Measurements from ENCODE around the gene FGF3.

The FGF3 gene
- total RNA-seq = 0 reads per million in 18 experiments

GRCh38 chr11:69818603-69819441, at the start of gene FGF3:
Gene FGF3 (minus strand): TSS chr11:69819416. CDS start chr11:69818933, 483 bp downstream.
- no peak for DNase-seq

GRCh38 chr11:69868871-69869270, 49.7 kb upstream of the FGF3 start:
- DNase-seq = no peak

DNA sequence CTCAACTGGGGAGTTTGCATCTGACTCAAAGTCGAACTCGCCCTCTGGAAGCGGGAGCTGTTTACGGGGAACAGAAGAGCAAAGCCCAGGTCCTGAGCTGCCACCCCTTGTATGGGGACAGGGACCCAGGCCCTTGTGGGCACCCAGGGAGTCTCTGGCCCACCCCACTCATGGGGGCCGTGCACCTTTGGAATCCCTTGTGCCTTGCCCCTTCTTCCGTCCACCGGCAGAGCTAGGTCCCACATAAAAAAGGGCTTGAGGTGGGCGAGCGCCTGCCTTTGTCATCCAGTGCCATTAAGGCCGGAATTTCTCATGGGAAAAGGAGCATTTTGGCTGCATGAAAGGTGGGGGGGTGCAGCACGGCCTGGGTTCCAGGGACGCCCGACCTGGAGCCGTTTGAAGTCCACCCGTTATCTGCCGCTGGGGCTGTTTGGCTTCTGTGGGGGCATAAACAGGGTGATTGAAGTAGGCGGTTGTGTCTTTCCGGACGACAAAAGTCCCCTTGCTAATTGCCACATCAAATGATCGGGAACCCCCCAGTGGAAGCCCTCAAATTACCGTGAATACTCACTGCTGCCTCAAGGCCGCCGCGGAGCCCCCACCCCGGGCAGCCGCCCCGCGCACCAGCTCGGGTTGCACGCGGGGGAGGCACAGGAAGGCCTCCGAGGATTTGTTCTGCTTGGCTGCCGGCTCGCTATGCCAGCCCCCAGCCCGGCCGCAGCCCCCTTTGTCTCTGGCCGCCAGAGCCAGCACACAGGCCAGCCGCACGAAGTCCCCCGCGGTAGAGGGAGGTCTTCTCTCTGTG, 49.0 kb upstream of the FGF3 start:
- no peak for DNase-seq

GRCh38 chr11:69867076-69868005, 48.1 kb upstream of the FGF3 start:
- DNase-seq = no peak

DNA sequence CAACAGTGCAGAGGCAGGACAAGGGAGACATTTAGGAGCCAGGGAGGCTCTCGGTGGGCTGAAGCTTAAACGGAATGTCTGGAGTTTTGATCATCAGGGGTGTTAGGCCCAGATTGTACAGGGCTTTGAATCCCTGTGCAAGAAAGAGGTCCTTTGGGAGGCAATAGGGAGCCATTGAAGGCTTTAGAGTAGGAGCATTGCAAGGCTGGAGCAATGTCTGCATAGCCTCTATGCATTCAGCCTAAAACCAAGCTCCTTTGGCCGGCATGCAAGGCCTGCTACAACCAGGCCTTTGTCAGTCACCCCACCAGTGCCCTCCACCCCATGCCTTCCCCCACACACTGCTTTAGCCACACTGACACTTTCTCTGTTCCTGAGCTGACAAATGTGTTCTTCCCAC, 47.4 kb upstream of the FGF3 start:
- no peak for DNase-seq

DNA sequence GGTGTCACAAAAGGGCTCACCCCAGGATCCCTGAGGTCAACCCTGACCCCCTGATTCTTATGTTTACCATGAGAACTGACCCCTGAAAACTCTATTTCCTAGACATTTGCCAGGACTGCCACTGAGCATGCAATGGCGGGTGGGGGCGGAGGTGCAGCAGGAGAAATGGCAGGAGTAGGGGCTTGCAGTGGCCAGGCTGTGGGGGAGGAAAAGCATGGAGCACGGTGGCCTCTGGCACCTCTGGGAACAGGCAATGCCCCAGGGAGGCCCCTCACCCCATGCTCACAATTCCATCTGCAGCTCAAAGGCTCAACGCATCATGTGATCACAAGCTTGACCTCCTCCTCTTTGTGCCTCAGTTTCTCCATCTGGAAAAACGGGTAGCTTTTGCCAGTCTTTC, 46.5 kb upstream of the FGF3 start:
- DNase-seq = no peak

- no peak for DNase-seq
These were observed 45.8 kb upstream of the FGF3 start for GRCh38 chr11:69864686-69865661.

GRCh38 chr11:69863544-69864200, 44.5 kb upstream of the FGF3 start:
- DNase-seq = no peak

GRCh38 chr11:69862797-69863543, 43.8 kb upstream of the FGF3 start:
- DNase-seq = no peak

DNA sequence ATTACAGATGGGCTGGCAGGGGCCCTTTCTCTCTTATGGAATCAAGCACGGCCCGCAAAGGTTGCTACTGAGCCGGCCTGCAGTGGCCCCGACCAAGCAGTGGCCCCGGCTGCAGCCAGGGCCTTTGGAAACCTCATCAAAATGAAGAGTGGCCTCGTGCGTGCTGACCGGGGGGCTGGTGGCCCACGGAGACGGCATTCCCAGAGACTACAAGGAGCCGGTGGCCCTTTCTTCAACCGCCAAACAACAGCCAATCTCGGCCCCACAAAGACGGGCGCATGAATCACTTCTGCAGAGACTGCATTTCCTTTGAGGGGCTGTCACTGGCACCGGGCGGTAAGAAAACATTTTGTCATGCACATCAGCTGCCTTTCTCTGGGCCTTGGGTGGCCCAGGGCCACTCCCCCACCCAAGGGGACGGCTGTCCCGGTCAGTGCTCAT, 43.1 kb upstream of the FGF3 start:
- no peak for DNase-seq

- DNase-seq = no peak
These were observed 42.7 kb upstream of the FGF3 start for GRCh38 chr11:69861901-69862300.

DNA sequence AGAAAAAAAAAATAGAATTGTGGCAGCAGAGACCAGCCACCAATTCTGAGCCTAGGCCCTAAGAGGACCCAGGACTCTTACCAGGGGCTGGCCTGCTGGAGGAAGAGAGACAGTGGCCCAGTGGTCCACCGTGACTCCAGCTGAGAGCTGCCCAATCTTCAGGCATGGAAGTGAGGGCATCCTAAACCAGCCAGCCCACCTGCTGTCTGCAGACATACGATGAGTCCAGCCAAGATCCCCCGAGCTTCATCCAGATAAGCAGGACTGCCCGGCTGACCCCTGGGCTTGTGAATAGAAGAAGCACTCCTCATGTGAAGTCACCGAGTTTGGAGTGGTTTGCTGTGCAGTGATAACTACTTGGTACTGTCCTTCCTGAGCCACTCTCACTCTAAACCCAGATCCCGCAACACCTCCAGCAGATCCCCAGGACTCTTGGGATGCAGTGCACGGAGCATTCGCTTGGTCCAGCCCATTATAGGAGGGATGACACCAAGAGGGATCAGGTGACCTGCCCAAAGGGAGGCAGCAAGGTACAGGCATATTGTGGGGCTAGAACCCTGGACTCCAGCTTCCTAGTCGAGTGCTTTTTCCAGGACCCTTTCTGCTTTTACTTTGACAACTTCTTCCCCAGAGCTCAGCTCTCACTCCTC, 41.7 kb upstream of the FGF3 start:
- no peak for DNase-seq

DNA sequence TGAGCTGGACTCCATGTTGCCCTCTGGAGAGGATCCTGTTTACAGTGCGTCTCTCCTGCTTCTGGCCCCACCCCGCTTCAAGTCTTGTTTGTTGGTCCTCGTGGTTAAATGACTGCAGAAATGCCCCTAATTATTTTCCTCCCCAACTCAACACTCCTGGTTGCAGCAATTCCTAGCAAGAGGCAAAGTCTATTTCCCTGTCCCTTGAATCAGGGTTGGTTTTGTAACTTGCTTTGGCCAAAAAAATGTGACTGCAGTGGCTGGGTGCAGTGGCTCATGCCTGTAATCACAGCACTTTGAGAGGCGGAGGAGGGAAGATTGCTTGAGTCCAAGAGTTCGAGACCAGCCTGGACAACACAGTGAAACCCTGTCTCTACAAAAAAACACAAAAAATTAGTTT, 41.0 kb upstream of the FGF3 start:
- no peak for DNase-seq

DNA sequence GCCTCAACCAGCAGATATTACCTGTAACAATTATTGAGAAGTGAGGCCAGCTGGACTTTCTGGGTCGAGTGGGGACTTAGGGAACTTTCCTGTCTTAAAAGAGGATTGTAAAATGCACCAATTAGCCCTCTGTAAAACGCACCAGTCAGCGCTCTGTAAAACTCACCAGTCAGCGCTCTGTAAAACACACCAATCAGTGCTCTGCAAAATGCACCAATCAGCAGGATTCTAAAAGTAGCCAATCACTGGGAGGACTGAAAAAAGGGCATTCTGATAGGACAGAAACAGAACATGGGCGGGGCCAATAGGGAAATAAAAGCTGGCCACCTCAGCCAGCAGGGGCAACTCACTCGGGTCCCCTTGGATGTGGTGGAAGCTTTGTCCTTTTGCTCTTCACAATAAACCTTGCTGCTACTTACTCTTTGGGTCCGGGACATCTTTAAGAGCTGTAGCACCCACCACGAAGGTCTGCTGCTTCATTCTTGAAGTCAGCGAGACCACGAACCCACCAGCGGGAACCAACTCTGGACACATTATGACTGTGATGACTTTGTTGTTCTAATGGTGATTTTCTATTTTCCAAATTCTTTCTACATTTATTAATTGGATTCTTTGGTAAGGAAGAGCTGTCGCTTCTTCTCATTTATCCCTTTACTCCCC, 40.2 kb upstream of the FGF3 start:
- DNase-seq = no peak

GRCh38 chr11:69855421-69855820, 36.2 kb upstream of the FGF3 start:
- DNase-seq = no peak

DNA sequence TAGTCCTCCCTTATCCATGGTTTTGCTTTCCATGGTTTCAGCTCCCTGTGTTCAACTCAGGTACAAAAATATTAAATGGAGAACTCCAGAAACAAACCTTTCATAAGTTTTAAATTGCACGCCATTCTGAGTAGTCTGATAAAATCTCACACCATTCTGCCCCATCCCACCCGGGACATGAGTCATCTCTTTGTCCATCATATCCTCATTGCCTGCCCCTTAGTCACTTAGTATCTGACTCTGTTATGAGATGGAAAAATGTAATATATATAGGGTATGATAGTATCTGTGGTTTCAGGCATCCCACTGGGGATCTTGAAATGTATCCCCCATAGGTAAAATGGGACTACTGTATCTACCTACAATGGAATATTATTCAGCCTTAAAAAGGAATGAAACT, 35.5 kb upstream of the FGF3 start:
- no peak for DNase-seq

DNA sequence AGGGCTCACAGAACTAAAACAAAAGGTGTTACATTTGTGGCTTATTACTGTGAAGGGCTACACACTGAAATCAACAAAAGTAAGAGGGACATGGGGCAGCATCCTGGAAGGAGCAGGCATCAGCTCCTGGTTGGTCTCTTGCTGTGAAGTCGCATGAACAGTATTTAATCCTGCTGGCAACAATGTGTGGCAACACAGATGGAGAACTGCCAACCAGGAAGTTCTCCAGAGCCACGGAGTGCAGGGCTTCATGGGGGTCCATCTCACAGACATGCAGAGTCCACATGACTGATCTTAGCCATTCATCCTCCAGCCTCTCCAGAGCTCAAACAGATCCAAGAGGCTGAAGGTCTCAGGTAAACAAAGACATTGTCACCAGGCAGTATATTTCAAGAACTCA, 32.8 kb upstream of the FGF3 start:
- no peak for DNase-seq

- DNase-seq = no peak
These were observed 29.0 kb upstream of the FGF3 start for GRCh38 chr11:69848201-69848600.

DNA sequence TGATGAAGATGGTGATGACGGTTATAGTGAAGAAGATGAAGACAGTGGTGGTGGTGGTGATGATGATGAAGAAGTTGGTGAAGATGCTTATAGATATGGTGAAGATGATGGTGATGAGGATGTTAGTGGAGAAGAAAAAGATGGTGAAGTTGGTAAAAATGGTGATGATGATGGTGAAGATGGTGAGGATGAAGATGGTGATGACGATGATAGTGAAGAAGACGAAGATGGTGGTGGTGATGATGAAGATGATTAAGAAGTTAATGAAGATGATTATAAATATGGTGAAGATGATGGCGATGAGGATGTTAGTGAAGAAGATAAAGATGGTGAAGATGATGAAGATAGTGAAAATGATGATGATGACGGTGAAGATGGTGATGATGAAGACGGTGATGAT, 25.2 kb upstream of the FGF3 start:
- DNase-seq = no peak
